HepG2 (cell line): ENCODE measurements around the gene SDF2. TPM values are rescaled to one million over a fixed set of nuclear protein-coding genes. Genes with fewer than 3 reads are reported as not detected.

ENCODE experiments used
- ATAC-seq: fragments of 200-7000 bp; cut with Tn5 transposase; 3 replicates; pipeline ENCODE4 v1.9.1; 2020; ENCODE audit warnings: mild to moderate bottlenecking, moderate library complexity
- BruUV-seq: library from RNA; stranded (reverse); fragments of 400-500 nt; replicated peaks from 2 replicates; lab custom pipeline; 2021; lab: Mats Ljungman, UMichigan
- CTCF ChIA-PET: fragments of 300-600 bp; formaldehyde crosslinking; extraction: SDS; loops from one replicate; lab custom pipeline; 2021; ENCODE audit warnings: low total read pairs, inconsistent platforms, low intra/inter-chr PET ratio; lab: Yijun Ruan, JAX
- POLR2A ChIA-PET: fragments of 350-600 bp; sonication (Branson Sonifier 250); formaldehyde crosslinking; loops from one replicate; lab custom pipeline; 2020; ENCODE audit warnings: antibody characterized with exemption, inconsistent platforms; lab: Yijun Ruan, JAX
- DNase-seq: peaks from one replicate; pipeline ENCODE4 v3.0.0-alpha.2; 2015; ENCODE audit warnings: low spot score
- FAIRE-seq: peaks from 3 replicates; lab custom pipeline; 2011; peaks lifted over from hg19 to GRCh38; lab: Jason Lieb, UNC
- H2AFZ ChIP-seq: one replicate; pipeline ENCODE4 v1.6.1; 2011; ENCODE audit warnings: low read length, inconsistent platforms
- H3K27ac ChIP-seq: fragments of 300-600 bp; 3 replicates; pipeline ENCODE4 v1.8.0; 2011; ENCODE audit warnings: mixed run types, mild to moderate bottlenecking, mixed read lengths, low read length, inconsistent platforms; ENCODE audit not compliant: insufficient read depth; ENCODE audit errors: extremely low read length
- H3K27me3 ChIP-seq, 2 experiments: fragments of 200-600 bp in 1 of 2; 2 replicates in 1 of 2; 3 replicates in 1 of 2; pipeline versions ENCODE4 v1.6.0 to v1.8.0; 2011; ENCODE audit warnings: low read length in 2 of 2, mild to moderate bottlenecking in 2 of 2, moderate library complexity in 2 of 2, inconsistent platforms in 1 of 2; ENCODE audit not compliant: insufficient read depth in 2 of 2, control insufficient read depth in 1 of 2
- H3K36me3 ChIP-seq, 2 experiments: fragments of 200-600 bp in 1 of 2; replicated peaks in 1 of 2; 2 replicates in 1 of 2; 3 replicates in 1 of 2; pipeline versions ENCODE4 v1.5.1 to v1.8.0; 2011; ENCODE audit warnings: low read length in 2 of 2, inconsistent platforms in 1 of 2; ENCODE audit not compliant: insufficient read depth in 2 of 2, control insufficient read depth in 1 of 2
- H3K4me1 ChIP-seq: 2 replicates; pipeline ENCODE4 v1.5.1; 2012; ENCODE audit warnings: low read length, inconsistent platforms; ENCODE audit not compliant: insufficient read depth
- H3K4me2 ChIP-seq: 2 replicates; pipeline ENCODE4 v1.6.0; 2011; ENCODE audit warnings: low read depth, low read length, inconsistent platforms
- H3K4me3 ChIP-seq, 3 experiments: fragments of 200-600 bp in 1 of 3; sonication (generic), shearing (Covaris generic) in 1 of 3; replicated peaks in 1 of 3; 2 replicates each; pipeline ENCODE4 v1.5.1; 2011 to 2016; ENCODE audit warnings: low read length in 3 of 3, inconsistent platforms in 2 of 3, low read depth in 2 of 3, mild to moderate bottlenecking in 2 of 3, control low read depth in 1 of 3, mixed read lengths in 1 of 3; ENCODE audit not compliant: insufficient read depth in 1 of 3
- H3K79me2 ChIP-seq: one replicate; pipeline ENCODE4 v1.6.1; 2011; ENCODE audit warnings: low read length, inconsistent platforms; ENCODE audit not compliant: insufficient read depth
- H3K9ac ChIP-seq: 2 replicates; pipeline ENCODE4 v1.6.0; 2011; ENCODE audit warnings: mild to moderate bottlenecking, low read depth, low read length, inconsistent platforms; ENCODE audit not compliant: insufficient read depth
- H3K9me3 ChIP-seq: 2 replicates; pipeline ENCODE4 v1.5.1; 2012; ENCODE audit warnings: mild to moderate bottlenecking, low read length
- H4K20me1 ChIP-seq: 2 replicates; pipeline ENCODE4 v1.6.0; 2011; ENCODE audit warnings: inconsistent platforms, mild to moderate bottlenecking, low read length, moderate library complexity; ENCODE audit not compliant: insufficient read depth
- CBFB ChIP-seq: sonication (generic); formaldehyde crosslinking; IDR thresholded peaks from 2 replicates; pipeline ENCODE4 v1.4.0; 2020; ENCODE audit warnings: missing genetic modification reagents
- DNMT1 ChIP-seq: sonication (generic); formaldehyde crosslinking; IDR thresholded peaks from 2 replicates; pipeline ENCODE4 v1.5.1; 2020; ENCODE audit warnings: mild to moderate bottlenecking, missing genetic modification reagents
- REXO4 ChIP-seq: sonication (generic); formaldehyde crosslinking; IDR thresholded peaks from 2 replicates; pipeline ENCODE4 v1.8.0; 2022; ENCODE audit warnings: missing genetic modification reagents, mild to moderate bottlenecking, borderline replicate concordance
- SIN3B ChIP-seq: fragments of 150-350 bp; IDR thresholded peaks from 2 replicates; pipeline ENCODE4 v1.6.1; 2014; ENCODE audit warnings: low read length
- TCF7L2 ChIP-seq: IDR thresholded peaks from 2 replicates; pipeline ENCODE4 v1.6.1; 2011; ENCODE audit warnings: mild to moderate bottlenecking, low read depth, low read length, moderate library complexity
- ZNF124 ChIP-seq: sonication (generic); formaldehyde crosslinking; IDR thresholded peaks from 2 replicates; pipeline ENCODE4 v1.4.0; 2020; ENCODE audit warnings: missing genetic modification reagents
- ZNF136 ChIP-seq: sonication (generic); formaldehyde crosslinking; IDR thresholded peaks from 2 replicates; pipeline ENCODE4 v1.8.1; 2022; ENCODE audit warnings: low read depth, mild to moderate bottlenecking, moderate library complexity, missing genetic modification reagents
- ZNF362 ChIP-seq: sonication (generic); formaldehyde crosslinking; IDR thresholded peaks from 2 replicates; pipeline ENCODE4 v1.4.0; 2020; ENCODE audit warnings: missing genetic modification reagents, mild to moderate bottlenecking, borderline replicate concordance
- ZNF570 ChIP-seq: sonication (generic); formaldehyde crosslinking; IDR thresholded peaks from 2 replicates; pipeline ENCODE4 v1.4.0; 2020; ENCODE audit warnings: mild to moderate bottlenecking, missing genetic modification reagents, borderline replicate concordance
- ZNF597 ChIP-seq: sonication (generic); formaldehyde crosslinking; IDR thresholded peaks from 2 replicates; pipeline ENCODE4 v1.5.0; 2020; ENCODE audit warnings: missing genetic modification reagents
- ZSCAN29 ChIP-seq: sonication (generic); formaldehyde crosslinking; conservative IDR thresholded peaks from 2 replicates; pipeline ENCODE4 v1.4.0; 2020; ENCODE audit warnings: mild to moderate bottlenecking, missing genetic modification reagents
- WGBS: methylation state at CpG from one replicate; pipeline ENCODE4 v1.1.6; 2017; ENCODE audit warnings: low lambda C conversion rate; 5-methylcytosine and 5-hydroxymethylcytosine counted together
- in situ Hi-C: cut with HindIII; loops from 2 replicates; pipeline ENCODE4 v1.10.0; 2017; ENCODE audit warnings: low pct_unique_long_range_greater_than_20kb; ENCODE audit not compliant: extremely low pct_ligation_motif_present
- intact Hi-C: fragments of 100-400 bp; cut with micrococcal nuclease; formaldehyde crosslinking; loops from one replicate; pipeline ENCODE4 v1.10.0; 2022; ENCODE audit not compliant: unreplicated experiment
- polyA plus RNA-seq, 8 experiments: library from polyadenylated mRNA; depleted of rRNA in 3 of 8; stranded (reverse) in 7 of 8; unstranded in 1 of 8; fragments of >200 nt; fragmentation: Illumina TruSeq in 4 of 8; extraction: Trizol in 4 of 8; gene quantifications; 2 replicates each; pipeline versions ENCODE4 v1.2.1 to v1.2.3, GENCODE V29; 2011 to 2016; ENCODE audit warnings: low read depth in 4 of 8, missing spikeins in 1 of 8, mixed read lengths in 1 of 8; ENCODE audit not compliant: insufficient read depth in 1 of 8
- total RNA-seq, 5 experiments: library from RNA; depleted of rRNA; stranded (reverse); fragments of >200 nt; fragmentation: Illumina TruSeq; extraction: Trizol; gene quantifications; 2 replicates each; pipeline ENCODE4 v1.2.3, GENCODE V29; 2016; ENCODE audit warnings: low read depth in 1 of 5

The SDF2 gene
- total and polyA plus RNA-seq, 2 of the 13 experiments (the other 11 are each of a cell fraction or from before 2014, with no cell fraction given) = 58.2 to 58.4 TPM

GRCh38 chr17:28623696-28624095 lies 38.0 kb downstream of the SDF2 start:
- no peak overlapping the region for H2AFZ ChIP-seq

More at GRCh38 chr17:28623696-28624095, 38.0 kb downstream of the SDF2 start:
- Histone ChIP-seq H3K4me1 (peaks cover 5% of the 10 kb centered on the region; the same call in 1 of the 2 replicates), H4K20me1 (no peaks in the 10 kb centered on the region), H3K9me3 (no peaks in the 10 kb centered on the region), H3K27me3 (no peaks in the 10 kb centered on the region), H3K9ac (no peak overlapping the region), H3K4me2 (no peak overlapping the region), H3K27ac (no peak overlapping the region), H3K4me3 (no peak overlapping the region), H3K79me2 (no peaks in the 10 kb centered on the region), H3K36me3 (peaks cover 30 to 70% of the 10 kb centered on the region in 2 experiments)
- ChIA-PET CTCF (no interaction called here), POLR2A (no interaction called here)
- intact Hi-C loops (loop anchor here (1.0 kb wide), 1 partner anchor 21 kb away; no protein-coding TSS in a partner anchor), in situ Hi-C loops (loop anchor here (5.0 kb wide), 1 partner anchor 51 kb away; the partner anchor contains the start of gene PIGS)
- DNase-seq (no peak), ATAC-seq (no peak), FAIRE-seq (no peak)
- WGBS = 98% methylated on average over 4 of the region's 4 CpGs
- TF ChIP-seq ZNF570 (CRISPR knock-in tag) (no peak), ZNF597 (CRISPR knock-in tag) (no peak), ZSCAN29 (no peak), REXO4 (CRISPR knock-in tag) (no peak), ZNF124 (CRISPR knock-in tag) (no peak), ZNF362 (CRISPR knock-in tag) (no peak), SIN3B (no peak), ZNF136 (CRISPR knock-in tag) (no peak), DNMT1 (no peak), TCF7L2 (no peak), CBFB (no peak)
- BruUV-seq = no TSS peak
